ENCODE results near the gene SETX. TPM values are rescaled to one million over a fixed set of nuclear protein-coding genes. Genes with fewer than 3 reads are reported as not detected.

Gene SETX
- total RNA-seq, 1 donor from 2014 or later = 39.0 TPM

- DNase-seq (ENCODE audit: low read depth) = no peak
Observed at GRCh38 chr9:132364068-132364467, 9.3 kb upstream of the SETX start.

GRCh38 chr9:132357764-132358163 is 3.0 kb upstream of the SETX start:
- DNase-seq (ENCODE audit: low read depth) = no peak

GRCh38 chr9:132356324-132356924 is 1.6 kb upstream of the SETX start:
- no peak for DNase-seq (ENCODE audit: low read depth)

GRCh38 chr9:132351404-132352045 is 3.3 kb downstream of the SETX start:
- DNase-seq (ENCODE audit: low read depth) = no peak

GRCh38 chr9:132350861-132351315 is 3.9 kb downstream of the SETX start:
- no peak for DNase-seq (ENCODE audit: low read depth)

GRCh38 chr9:132348676-132349075 is 6.1 kb downstream of the SETX start:
- no peak for DNase-seq (ENCODE audit: low read depth)

- DNase-seq (ENCODE audit: low read depth) = no peak
Observed at GRCh38 chr9:132346177-132346576, 8.6 kb downstream of the SETX start.

GRCh38 chr9:132341177-132341840 is 13.5 kb downstream of the SETX start:
- DNase-seq (ENCODE audit: low read depth) = no peak

GRCh38 chr9:132334364-132334763 is 20.4 kb downstream of the SETX start:
- DNase-seq (ENCODE audit: low read depth) = no peak

GRCh38 chr9:132333556-132333955 is 21.2 kb downstream of the SETX start:
- DNase-seq (ENCODE audit: low read depth) = no peak

- no peak for DNase-seq (ENCODE audit: low read depth)
Observed at GRCh38 chr9:132328580-132328979, 26.2 kb downstream of the SETX start.

GRCh38 chr9:132327537-132327936 is 27.2 kb downstream of the SETX start:
- DNase-seq (ENCODE audit: low read depth) = no peak

GRCh38 chr9:132324425-132324824 is 30.4 kb downstream of the SETX start:
- no peak for DNase-seq (ENCODE audit: low read depth)

- DNase-seq (ENCODE audit: low read depth) = no peak
Observed at GRCh38 chr9:132319421-132320110, 35.2 kb downstream of the SETX start.

GRCh38 chr9:132312873-132313272 is 41.9 kb downstream of the SETX start:
- no peak for DNase-seq (ENCODE audit: low read depth)

- no peak for DNase-seq (ENCODE audit: low read depth)
Observed at GRCh38 chr9:132312426-132312825, 42.4 kb downstream of the SETX start.

- DNase-seq (ENCODE audit: low read depth) = no peak
Observed at GRCh38 chr9:132311978-132312377, 42.8 kb downstream of the SETX start.

GRCh38 chr9:132309056-132309455 is 45.7 kb downstream of the SETX start:
- DNase-seq (ENCODE audit: low read depth) = no peak

GRCh38 chr9:132301521-132301920 is 53.3 kb downstream of the SETX start:
- no peak for DNase-seq (ENCODE audit: low read depth)

- no peak for DNase-seq (ENCODE audit: low read depth)
Observed at GRCh38 chr9:132299221-132299620, 55.6 kb downstream of the SETX start.

- no peak for DNase-seq (ENCODE audit: low read depth)
Observed at GRCh38 chr9:132295181-132295580, 59.6 kb downstream of the SETX start.

GRCh38 chr9:132293145-132293721 is 61.6 kb downstream of the SETX start:
- no peak for DNase-seq (ENCODE audit: low read depth)

All from myocyte (in vitro differentiated cells).